ENCODE results near the gene SLFN12L. TPM values are rescaled to one million over a fixed set of nuclear protein-coding genes. Genes with fewer than 3 reads are reported as not detected.
A peak's percentile ranks its signal among the peaks of the same experiment; 100 is the strongest.

Gene SLFN12L
- polyA plus RNA-seq, 1 donor (not counting 4 experiments of a cell fraction or from before 2014, with no cell fraction given), result 0.09 TPM

DNA sequence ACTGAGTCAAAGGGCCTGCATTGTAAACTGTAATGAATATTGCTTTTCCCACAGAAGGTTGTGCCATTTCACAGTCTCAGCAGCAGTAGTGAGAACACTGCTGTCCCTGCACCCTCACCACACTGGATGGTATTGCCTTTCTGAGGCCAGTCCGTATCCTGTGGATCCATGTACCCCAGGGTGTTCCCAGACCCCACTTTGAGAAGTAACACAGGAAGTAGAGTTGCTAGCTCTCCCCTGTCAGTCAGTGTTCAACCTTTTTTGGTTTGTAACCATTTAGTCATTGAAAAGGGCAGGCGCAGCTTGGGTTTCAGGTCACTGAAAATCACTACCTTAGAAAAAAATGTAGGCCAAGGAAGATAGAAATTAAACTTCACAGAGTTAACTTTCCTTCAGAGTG is 37.9 kb downstream of the SLFN12L start:
- no peak overlapping the region for H2AFZ ChIP-seq (ENCODE audit: control insufficient read depth, low read length)
- dilution Hi-C loops (cut with MboI; ENCODE audit: extremely low pct_ligation_motif_present, low sequenced_read_pairs), result no loop called here
- no peaks in the 10 kb centered on the region for H3K36me3 ChIP-seq (ENCODE audit: control insufficient read depth in 2 of 2, extremely low read depth in 1 of 2, insufficient read depth in 2 of 2, low read length in 2 of 2)
- H3K27me3 ChIP-seq (ENCODE audit: control insufficient read depth, extremely low read depth, insufficient read depth, low read length), result peaks cover 61% of the 10 kb centered on the region
- no peaks in the 10 kb centered on the region for H4K20me1 ChIP-seq (ENCODE audit: control insufficient read depth, extremely low read depth, insufficient read depth, low read length)
- H3K79me2 ChIP-seq (ENCODE audit: control insufficient read depth, insufficient read depth, low read length), result no peaks in the 10 kb centered on the region
- no peak overlapping the region for H3K4me2 ChIP-seq (ENCODE audit: control insufficient read depth, extremely low read depth, insufficient read depth, low read depth, low read length)
- no peaks in the 10 kb centered on the region for H3K4me1 ChIP-seq (ENCODE audit: control insufficient read depth, extremely low read depth, insufficient read depth, low read length)
- H3K27ac ChIP-seq (ENCODE audit: control insufficient read depth, insufficient read depth, low read length), result no peak overlapping the region
- no peak overlapping the region for H3K4me3 ChIP-seq (ENCODE audit: control insufficient read depth in 2 of 3, extremely low read depth in 1 of 3, insufficient read depth in 2 of 3, low read depth in 1 of 3, low read length in 3 of 3)
- TF ChIP-seq, protein P1, sequence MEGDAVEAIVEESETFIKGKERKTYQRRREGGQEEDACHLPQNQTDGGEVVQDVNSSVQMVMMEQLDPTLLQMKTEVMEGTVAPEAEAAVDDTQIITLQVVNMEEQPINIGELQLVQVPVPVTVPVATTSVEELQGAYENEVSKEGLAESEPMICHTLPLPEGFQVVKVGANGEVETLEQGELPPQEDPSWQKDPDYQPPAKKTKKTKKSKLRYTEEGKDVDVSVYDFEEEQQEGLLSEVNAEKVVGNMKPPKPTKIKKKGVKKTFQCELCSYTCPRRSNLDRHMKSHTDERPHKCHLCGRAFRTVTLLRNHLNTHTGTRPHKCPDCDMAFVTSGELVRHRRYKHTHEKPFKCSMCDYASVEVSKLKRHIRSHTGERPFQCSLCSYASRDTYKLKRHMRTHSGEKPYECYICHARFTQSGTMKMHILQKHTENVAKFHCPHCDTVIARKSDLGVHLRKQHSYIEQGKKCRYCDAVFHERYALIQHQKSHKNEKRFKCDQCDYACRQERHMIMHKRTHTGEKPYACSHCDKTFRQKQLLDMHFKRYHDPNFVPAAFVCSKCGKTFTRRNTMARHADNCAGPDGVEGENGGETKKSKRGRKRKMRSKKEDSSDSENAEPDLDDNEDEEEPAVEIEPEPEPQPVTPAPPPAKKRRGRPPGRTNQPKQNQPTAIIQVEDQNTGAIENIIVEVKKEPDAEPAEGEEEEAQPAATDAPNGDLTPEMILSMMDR (optimal IDR thresholded peaks at IDR 0.05 in 1 of 3, IDR thresholded peaks at IDR 0.05 in 1 of 3, conservative IDR thresholded peaks at IDR 0.05 in 1 of 3; ENCODE audit: extremely low read depth in 1 of 3, insufficient read depth in 2 of 3, low read length in 3 of 3), result no peak
- TF ChIP-seq EZH2 (IDR thresholded peaks at IDR 0.05; ENCODE audit: low read length), result no peak
- no peaks in the 10 kb centered on the region for H3K9me3 ChIP-seq (ENCODE audit: control insufficient read depth, low read depth, low read length)
- FAIRE-seq (no peak), DNase-seq (ENCODE audit: low read depth, low spot score) (no peak)
- H3K9me1 ChIP-seq (ENCODE audit: control insufficient read depth, extremely low read depth, insufficient read depth, low read length), result no peaks in the 10 kb centered on the region
- H3K9ac ChIP-seq (ENCODE audit: control insufficient read depth, extremely low read depth, insufficient read depth, low read length), result no peak overlapping the region

DNA sequence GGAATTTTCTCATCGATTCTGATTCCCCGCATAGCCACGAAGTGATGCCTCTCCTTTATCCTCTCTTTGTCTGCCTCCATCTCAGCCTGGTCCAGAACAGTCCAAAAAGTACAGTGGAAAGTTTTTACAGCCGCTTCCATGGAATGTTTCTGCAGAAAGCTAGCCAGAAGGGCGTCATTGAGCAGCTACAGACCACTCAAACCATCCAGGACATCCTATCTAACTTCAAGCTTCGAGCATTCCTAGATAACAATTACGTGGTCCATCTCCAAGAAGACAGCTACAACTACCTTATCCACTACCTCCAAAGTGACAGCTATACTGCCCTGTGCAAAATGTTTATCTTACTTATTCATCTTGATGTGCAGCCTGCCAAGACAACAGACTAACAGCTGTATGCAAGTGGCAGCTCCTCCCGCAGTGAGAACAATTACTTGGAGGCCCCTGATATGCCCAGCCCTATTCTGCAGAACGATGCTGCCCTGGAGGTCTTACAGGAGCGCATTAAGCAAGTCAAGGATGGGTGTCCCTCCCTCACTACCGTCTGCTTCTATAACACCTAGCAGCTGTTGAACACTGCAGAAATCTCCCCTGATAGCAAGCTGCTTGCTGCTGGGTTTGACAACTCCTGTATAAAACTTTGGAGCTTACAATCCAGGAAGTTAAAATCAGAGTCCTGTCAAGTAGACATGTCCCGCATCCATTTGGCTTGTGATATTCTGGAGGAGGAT is 38.9 kb downstream of the SLFN12L start:
- TF ChIP-seq EZH2 (IDR thresholded peaks at IDR 0.05; ENCODE audit: low read length), result peak; percentile 98
- TF ChIP-seq, protein P1 (optimal IDR thresholded peaks at IDR 0.05 in 1 of 3, IDR thresholded peaks at IDR 0.05 in 1 of 3, conservative IDR thresholded peaks at IDR 0.05 in 1 of 3; ENCODE audit: extremely low read depth in 1 of 3, insufficient read depth in 2 of 3, low read length in 3 of 3), result no peak
- Histone ChIP-seq H3K4me1 (ENCODE audit: control insufficient read depth, extremely low read depth, insufficient read depth, low read length) (no peaks in the 10 kb centered on the region), H3K27ac (ENCODE audit: control insufficient read depth, insufficient read depth, low read length) (no peak overlapping the region), H3K4me2 (ENCODE audit: control insufficient read depth, extremely low read depth, insufficient read depth, low read depth, low read length) (no peak overlapping the region), H3K9ac (ENCODE audit: control insufficient read depth, extremely low read depth, insufficient read depth, low read length) (no peak overlapping the region), H3K4me3 (ENCODE audit: control insufficient read depth in 2 of 3, extremely low read depth in 1 of 3, insufficient read depth in 2 of 3, low read depth in 1 of 3, low read length in 3 of 3) (no peak overlapping the region), H4K20me1 (ENCODE audit: control insufficient read depth, extremely low read depth, insufficient read depth, low read length) (no peaks in the 10 kb centered on the region), H3K79me2 (ENCODE audit: control insufficient read depth, insufficient read depth, low read length) (no peaks in the 10 kb centered on the region), H2AFZ (ENCODE audit: control insufficient read depth, low read length) (no peak overlapping the region), H3K27me3 (ENCODE audit: control insufficient read depth, extremely low read depth, insufficient read depth, low read length) (peaks cover 68% of the 10 kb centered on the region), H3K9me3 (ENCODE audit: control insufficient read depth, low read depth, low read length) (no peaks in the 10 kb centered on the region), H3K36me3 (ENCODE audit: control insufficient read depth in 2 of 2, extremely low read depth in 1 of 2, insufficient read depth in 2 of 2, low read length in 2 of 2) (no peaks in the 10 kb centered on the region), H3K9me1 (ENCODE audit: control insufficient read depth, extremely low read depth, insufficient read depth, low read length) (no peaks in the 10 kb centered on the region)
- DNase-seq (ENCODE audit: low read depth, low spot score), result no peak
- dilution Hi-C loops (cut with MboI; ENCODE audit: extremely low pct_ligation_motif_present, low sequenced_read_pairs), result no loop called here
- no peak for FAIRE-seq

Data from keratinocyte (primary cell).